ENCODE data around the gene UNC13D.
A peak's percentile ranks its signal among the peaks of the same experiment; 100 is the strongest.

UNC13D gene

DNA sequence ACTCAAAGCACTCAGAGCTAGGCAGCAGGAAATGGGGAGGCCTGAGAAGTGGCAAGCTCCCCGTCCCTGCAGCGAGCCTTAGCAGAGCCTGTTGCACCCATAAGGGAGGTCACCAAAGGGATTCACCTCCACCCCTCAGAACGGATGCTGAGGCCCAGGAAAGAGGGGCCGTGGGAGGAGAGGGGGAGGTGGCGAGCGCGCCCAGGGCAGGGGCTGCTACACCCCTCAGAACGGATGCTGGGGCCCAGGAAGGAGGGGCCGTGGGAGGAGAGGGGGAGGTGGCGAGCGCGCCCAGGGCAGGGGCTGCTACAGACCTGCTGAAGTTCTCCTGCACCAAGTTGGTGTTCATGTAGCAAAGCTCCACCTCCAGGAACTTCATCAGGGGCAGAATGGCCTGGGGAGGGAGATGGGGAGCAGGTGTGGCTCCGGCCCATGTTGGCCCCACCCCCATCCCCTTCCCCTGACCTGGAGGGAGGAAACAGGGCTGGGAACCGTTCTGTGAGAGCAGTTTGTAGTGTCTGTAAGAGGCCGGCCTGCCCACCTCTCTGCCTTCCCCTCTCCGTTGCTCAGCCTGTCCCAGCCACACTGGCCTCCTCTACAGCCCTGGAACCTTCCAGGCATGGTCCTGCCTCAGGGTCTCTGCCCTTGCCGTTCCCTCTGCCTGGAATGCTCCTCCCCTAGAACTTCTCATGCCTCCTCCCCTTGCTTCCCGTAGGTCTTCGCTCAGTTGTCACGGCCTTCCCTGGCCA lies 11.4 kb downstream of the UNC13D start:
- DNase-seq = no peak

DNA sequence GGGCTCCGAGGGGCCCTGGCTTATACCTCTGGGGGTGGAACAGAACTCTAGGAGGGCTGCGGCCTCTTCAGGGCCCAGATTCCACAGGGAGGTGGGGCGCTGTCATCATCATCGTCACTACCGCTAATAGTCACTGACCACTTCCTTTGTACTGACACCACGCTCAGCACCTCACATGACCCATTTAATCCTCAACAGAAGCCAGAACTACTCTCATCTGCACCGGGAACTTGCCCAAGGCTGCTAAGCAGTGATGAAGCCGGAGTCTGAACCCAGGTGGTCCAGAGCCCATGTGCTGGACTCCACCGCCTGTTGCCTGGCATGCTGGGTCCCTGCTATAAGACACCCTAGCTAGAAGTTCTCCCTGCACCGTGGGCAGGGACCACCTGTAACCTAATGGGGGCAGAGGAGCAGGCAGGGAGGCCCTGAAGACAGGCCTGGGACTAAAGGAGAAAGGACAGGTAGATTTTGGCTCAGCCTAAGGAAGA lies 12.0 kb downstream of the UNC13D start:
- peak; percentile 60 for DNase-seq

DNA sequence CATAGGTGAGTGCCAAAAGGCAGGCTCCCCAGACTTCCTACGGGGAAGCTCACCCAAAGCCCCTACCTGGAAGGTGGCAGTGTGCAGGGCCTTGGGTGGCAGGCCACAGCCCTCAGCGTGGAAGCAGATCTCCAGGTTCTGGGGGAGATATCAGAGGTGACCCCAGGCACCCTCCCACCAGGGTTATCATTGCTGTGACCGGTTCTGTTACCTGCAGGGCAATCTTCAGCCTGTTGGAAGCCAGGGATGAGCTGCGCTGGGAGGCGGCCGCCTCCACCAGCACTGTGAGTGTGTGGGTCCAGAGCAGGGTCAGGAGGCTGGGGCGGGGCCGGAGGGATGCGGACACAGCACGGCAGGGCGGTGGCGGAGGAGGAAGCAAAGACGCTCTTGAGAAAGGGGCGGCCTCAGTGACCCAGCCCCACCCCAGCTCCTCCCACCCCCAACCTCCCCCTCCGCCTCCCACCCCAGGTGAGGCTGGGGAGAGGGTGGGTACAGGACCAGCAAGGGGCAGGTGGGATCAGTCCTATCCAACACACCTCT lies 13.1 kb downstream of the UNC13D start:
- DNase-seq = no peak

DNA sequence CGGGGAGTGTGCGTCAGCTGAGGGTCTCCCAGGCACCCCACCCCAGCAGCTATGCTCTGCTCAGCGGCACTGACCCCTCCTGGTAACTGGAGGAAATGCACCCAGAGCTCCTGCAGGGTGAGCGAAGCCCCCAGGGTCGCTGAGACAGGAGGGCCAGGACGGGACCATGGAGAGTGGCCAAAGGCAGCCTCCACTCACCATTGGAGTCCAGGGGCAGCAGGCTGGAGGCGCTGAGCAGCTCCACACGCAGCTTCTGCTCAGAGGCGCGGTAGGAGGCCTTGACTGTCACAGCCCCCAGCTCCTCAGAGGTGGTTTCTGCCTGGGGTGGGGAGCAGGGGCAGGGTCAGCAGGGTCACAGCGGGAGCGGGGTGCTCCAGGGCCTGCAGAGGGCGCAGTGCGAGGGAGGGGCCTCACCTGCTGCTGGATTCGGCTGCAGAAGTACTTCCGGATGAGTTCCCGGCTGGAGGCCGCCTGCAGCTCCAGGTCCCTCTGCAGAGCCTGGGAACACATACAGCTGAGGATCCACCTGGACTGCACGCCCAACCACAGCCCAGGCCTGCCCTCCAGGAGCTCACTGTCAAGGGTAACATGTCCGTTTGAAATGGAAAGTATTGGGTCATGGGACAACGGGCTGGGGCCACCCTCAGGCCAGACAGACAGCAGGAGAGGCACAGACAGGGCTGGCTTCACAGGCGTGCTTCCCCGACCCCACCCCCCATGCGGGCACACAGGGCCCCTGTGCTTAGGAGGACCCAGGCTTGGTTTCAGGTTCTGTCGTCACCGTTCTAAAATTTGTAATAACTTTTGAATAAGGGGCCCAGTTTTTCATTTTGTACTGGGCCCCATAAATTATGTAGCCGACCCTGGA lies 13.8 kb downstream of the UNC13D start:
- no peak for DNase-seq

DNA sequence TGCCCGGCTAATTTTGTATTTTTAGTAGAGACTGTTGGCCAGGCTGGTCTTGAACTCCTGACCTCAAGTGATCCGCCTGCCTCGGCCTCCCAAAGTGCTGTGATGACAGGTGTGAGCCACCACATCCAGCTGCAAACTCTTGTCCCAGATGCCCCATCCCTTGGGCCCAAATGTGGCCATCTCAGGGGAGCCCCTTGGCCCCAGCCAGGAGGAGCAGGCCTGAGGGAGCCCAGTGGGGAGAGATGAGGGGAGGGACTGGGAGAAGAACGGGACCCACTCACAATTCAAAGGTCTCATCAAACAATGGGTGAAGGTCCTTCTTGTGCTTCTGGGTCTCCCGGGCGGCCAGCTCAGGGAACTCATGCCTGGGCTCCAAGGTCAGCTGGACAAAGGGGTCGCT lies 14.5 kb downstream of the UNC13D start:
- DNase-seq = no peak

DNA sequence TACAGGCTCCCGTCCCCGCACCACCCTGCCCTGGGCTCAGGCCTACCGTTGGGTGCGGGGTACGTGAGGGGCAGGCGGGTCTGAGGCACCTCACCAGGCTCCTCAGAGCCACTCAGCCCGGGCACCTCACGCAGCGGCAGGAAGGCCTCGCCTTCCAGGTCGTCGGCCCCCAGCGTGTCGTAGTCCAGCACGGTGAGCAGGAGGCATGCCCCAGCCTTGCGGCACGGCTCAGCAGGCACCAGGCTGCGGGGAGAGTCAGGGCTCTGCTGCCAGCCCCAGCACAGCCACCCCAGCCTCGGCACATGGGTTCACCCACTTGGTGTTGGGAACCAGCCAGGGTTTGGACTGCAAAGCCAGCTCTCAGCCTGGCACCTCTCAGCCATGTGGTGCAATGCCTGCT lies 15.5 kb downstream of the UNC13D start:
- no peak for DNase-seq

DNA sequence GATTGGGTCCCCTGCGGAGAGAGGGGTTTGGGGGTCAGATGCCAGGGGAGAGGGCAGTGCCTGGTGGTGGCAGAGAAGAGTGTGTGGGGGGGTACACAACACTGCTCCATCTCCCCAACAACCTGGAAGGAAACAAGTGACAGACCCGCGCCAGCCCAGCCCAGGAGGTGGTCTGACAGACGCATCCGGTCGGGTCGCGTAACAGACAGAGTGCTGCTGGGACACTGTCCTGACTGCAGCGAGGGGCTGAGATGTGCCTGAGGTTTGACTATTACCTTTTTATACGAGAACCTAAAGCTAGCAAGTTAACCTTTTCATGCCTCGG lies 16.2 kb downstream of the UNC13D start:
- DNase-seq = no peak

DNA sequence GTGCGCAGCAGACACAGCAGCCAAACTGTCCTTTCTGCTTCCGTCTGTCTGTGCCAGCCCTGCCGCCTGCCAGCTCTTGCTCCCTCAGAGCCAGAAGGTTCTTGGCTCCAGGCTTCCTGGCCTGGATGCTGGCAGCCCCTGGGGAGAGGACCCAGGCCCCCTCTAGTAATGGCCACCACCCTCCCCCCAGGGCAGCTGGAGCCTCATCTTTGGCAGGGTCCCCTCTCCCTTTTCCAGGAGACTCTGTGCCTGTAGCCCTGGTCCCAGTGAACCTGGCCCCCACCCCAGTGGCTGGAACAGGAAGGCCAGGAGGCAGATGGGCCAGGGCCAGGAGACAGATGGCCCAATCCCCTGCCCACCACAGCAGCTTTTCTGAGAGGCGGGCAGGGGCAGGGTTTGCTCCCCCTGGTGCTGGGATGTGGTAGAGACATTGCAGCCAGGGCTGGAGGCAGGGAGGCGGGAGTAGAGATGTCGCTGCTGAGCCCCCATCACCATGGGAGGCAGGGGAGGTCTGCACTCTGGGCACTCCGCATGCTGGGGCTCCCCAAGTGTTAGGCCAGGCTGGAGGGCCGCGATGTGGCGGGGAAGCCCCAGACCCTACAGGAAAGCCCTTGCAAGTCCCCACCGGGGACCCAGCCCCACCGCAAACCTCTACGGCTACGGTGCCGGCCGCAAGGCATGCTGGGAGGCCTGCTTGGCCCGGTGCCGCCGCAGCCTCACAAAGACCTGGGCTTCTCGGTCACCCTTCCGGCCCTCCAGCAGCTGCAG lies 16.7 kb downstream of the UNC13D start:
- DNase-seq = peak; percentile 62

DNA sequence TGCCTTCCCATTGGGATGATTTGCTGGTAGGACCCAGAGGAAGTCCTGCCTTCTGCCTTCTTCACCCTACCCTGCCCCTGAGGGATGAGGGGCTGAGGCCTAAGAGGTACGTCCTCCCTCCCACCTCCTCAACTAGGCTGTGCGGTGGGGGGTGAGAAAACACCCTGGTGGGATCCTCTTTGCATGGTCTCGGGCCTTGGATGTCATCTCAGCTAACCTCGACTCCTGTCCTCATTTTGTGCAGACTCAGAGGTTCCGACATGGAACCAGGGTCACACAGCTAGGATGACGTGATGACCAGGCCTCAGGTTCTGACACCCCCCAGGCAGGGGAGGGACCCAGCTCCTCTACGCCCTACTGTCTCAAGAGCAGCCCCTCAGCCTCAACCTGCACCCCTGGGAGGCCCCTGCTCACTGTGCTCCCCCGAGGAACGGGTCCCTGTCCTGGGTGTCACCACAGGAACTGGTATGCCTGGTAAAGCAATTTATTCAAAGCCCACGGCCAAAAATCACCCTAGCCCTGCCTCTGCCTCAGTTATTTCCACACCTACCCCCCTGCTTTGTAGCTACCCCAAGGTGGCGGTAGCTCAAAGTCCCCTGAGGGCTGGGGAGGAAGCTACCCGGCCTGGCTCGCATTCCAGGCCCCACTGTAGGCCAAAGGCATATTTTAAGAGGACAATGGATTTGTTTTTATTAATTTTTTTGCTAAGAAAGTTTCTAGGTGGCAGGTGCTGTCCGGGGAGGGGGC lies 17.5 kb downstream of the UNC13D start:
- DNase-seq = no peak

DNA sequence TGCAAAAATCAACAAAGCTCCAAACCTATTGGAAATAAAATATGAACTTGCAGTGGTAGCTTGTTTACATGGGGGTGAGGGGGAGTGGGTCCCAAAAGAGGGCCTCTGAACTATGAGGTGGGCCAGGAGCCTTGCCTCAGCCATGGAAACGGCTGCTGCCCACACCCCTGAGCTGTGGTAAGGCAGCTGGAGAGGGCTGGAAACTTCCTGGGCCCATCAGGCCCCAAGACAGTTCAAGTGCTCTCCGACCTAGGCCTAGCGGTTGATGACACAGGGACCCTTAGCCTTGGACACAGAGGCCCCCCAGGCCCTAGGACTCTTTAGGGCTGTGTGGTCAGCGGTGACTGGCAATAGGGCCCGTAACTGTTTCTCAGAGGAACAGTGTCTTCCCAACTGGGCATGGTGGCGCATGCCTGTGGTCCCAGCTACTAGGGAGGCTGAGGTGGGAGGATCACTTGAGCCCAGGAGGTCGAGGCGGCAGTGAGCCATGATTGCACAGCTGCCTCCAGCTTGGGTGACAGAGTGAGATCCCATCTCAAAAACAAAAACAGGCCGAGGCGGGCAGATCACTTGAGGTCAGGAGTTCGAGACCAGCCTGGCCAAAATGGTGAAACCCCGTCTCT lies 18.3 kb downstream of the UNC13D start:
- no peak for DNase-seq

DNA sequence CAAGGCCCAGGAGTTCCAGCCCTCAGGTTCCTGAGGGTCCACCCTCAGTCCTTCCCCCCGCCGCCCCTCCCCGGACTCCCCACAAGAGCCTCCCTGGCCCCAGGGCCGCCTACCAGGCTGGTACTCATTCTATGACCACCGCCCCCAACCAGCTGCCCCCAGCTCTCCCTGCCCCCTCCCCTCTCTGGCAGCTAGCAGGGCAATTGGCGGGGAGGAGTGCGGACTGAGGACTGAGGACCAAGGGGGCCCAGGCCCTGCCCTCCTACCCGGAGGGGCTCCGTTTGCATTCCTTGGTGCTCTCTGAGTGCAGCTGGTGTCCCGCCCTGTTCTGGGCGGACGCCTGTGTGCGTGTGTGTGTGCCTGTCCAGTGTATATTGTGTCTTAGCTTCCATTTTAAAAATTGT lies 19.1 kb downstream of the UNC13D start:
- DNase-seq = no peak

DNA sequence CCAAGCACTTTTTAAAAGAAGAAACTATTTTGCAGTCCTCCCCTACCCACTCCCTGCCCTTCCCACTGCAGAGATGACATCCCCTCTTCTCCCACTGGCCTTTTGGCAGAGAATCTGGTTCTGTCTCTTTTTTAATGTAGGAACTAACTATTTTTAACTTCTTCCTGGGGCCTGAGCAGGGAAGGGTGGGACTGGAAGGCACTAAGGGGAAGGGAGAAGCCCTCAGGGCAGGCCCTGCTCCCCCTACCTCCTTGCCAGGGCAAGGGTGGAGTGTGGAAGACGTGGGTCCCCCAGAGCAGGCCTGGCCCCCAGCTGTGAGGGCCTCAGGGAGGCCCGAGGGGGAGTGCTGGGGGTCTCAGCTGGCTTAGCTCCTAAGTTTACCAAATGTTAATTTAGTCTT lies 19.5 kb downstream of the UNC13D start:
- DNase-seq = no peak

DNA sequence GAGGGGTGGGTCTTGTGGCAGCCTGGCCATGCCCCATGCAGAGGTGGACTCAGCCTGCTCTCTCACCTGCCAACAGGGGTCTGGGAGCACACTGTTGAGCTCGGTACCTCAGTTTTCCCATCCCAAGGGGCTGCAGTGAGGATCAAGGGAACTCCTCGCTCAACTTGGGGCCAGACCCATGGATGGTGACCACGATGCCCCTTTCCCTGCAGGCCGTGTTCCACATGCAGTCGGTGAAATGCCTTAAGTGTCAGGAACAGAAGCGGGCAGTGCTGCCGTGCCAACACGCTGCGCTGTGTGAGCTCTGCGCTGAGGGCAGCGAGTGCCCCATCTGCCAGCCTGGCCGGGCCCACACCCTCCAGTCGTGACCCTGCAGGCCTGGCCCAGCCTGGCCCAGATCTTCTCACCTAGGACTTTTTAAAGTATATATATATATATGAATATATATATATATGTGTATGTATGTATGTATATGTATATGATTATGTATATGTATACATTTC lies 20.1 kb downstream of the UNC13D start:
- no peak for DNase-seq

DNA sequence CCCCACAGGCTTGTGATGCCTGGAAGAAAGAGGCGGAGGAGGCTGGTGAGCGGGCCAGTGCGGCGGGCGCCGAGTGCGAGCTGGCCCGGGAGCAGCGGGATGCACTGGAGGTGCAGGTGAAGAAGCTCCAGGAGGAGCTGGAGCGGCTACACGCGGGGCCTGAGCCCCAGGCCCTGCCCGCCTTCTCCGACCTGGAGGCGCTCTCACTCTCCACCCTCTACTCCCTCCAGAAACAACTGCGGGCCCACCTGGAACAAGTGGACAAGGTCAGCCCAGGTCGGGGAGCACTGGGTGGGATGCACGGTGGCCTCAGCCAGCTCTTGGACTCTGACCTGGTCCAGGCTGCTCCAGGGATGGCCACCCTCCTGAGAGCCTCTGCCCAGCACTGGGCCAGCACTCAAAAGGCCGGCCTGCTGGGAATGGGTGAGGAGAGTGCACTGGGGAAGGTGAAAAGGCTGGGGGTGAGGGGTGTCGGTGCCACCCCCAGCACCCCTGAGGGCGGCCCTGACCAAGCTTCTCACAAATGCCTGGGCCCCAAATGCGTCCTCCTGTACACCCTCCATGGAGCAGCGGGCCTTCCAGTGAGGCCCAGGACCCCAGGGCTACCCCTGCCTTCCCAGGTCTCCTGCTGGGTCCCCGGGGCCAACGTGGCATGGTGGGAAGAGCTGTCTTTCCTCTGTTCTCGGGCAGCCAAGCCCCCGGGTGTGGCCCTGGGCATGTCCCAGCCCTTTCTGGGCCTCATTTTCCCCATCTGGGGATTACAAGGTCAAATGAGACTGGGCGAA lies 20.8 kb downstream of the UNC13D start:
- no peak for DNase-seq

DNA sequence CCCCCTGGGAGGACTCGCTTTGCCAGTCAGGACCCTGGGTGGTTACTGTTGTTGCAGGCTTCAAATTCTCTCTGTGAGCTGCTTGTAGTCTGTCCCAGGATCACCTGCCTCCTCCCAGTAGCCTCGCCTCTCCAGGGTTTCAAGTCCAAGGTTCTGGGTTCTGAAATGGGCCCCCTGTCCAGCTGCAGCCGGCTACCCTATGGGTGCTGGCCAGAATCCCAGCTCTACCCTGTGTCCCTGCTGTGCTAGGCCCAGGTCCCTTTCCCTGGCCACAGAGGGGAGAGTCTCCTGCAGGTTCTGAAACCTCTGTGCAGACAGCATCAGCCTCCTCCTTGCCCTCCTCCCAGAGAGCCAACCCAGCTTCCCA lies 21.4 kb downstream of the UNC13D start:
- no peak for DNase-seq

DNA sequence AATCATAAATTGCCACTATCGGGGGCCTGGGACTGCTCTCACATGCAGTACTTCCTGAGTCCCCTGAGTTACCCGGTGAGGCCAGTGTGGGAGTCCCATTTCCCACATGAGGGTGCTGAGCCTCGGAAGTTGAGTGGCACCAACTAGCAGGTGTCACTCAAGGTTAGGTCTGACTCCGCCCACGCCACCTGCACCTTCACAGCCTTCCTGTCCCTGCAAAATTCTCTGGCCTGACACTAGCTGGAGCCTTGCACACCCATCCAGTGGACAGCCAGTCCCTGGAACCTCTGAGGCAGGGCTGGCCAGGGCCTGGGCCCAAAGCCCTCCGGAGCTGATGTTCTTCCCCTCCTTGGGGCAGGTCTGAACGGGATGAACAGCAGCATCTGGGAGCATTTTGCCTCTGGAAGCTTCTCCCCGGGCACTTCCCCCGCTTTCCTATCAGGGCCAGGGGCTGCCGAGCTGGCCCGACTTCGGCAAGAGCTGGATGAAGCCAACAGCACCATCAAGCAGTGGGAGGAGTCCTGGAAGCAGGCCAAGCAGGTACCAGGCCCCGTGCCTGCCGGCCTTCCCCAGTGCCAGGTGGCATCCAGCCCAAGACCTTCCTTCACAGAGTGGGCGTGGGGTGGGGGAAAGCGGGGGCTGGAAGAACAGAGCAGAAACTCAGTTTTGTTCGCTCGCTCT lies 21.9 kb downstream of the UNC13D start:
- peak; percentile 13 for DNase-seq

DNA sequence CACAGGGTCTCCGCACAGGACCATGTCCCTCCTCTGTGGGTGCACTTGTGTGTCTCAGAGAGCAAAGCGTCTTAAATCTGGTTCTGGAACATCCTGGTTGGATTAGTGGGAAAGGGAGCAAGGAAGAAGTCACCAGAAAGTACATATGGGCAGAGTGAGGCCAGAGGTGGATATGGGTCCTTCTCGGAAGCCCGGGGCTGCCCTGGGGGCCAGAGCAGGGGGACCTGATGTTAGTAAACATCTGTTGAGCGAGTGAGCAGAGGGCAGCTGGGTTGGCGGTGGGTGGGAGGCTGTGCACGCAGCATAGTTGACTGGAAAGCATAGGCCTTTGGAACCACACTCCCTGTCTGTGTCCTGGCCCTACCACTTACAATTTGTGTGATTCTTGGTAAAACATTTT lies 22.7 kb downstream of the UNC13D start:
- no peak for DNase-seq

DNA sequence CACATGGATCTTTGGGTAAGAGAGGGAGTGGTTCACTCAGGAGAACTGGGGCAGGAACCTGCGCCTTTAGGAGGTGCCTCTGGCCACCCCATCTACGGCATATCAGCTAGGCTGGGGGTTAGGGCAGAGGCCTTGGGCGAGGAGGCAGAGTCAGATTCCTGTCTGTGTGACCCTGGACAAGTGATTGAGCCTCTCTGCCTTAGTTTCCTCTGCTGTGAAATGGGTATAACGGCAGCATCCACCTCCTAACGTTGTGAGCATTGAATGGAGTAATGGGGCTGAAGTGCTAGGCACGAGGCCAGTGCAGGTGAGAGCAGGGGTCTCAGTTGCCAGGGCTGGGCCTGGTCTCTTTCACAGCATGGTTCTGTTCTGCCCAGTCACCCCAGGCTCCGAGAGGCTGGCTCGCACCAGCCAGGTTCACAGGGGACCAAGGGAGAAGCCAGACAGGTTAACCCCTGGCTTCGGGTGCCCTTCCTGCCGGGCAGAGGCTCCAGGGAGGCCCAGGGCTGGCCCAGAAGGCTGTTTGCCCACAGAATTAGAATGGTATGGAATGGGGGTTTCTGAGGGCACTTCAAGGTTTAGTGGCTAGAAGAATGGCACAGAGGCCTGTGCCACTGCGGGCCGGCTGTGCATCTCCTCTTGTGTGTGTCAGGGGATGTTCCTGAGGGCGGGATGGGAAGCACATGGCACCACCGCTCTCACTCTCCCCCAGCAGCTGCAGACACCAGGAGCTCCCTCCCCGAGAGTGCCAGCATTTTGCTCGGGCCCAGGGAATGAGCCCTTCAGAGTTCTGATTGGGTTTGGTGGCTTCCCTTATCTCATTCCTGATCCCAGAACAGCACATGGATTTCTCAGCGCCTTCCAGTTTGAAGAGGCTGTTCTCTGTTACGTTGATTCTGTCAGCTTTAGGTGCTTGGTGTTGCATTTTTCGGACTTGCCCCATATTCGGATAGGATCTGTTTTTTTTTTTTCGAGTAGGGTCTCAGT lies 23.8 kb downstream of the UNC13D start:
- DNase-seq = no peak

DNA sequence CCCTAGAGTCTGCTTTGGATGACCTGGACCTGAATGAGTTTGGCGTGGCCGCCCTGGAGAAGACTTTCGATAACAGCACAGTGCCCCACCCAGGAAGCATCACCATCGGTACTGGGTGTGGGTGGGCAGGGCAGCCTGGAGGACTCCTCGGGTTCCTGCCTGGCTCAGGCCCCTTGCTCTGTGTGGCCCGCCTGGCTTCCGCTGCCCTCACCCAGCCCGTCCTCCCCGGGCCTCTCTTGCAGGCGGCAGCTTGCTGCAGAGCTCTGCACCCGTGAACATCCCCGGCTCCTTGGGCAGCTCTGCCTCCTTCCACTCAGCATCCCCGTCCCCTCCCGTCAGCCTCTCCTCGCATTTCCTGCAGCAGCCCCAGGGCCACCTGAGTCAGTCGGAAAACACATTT lies 24.5 kb downstream of the UNC13D start:
- no peak for DNase-seq
